Lower lobe of right lung (tissue), 2 donors: Measurements from ENCODE around the gene KLK14. TPM values are rescaled to one million over a fixed set of nuclear protein-coding genes. Genes with fewer than 3 reads are reported as not detected.

ENCODE experiments used
- ATAC-seq, 2 donors: fragments of 200-7000 bp; cut with Tn5 transposase; one replicate each; pipeline ENCODE4 v1.9.1; 2020 to 2022; ENCODE audit warnings: mild to moderate bottlenecking in 2 of 2, moderate library complexity in 2 of 2
- DNase-seq: peaks from one replicate; pipeline ENCODE4 v3.0.0-alpha.2; 2020
- H3K27ac ChIP-seq: fragments of 200-600 bp; one replicate; pipeline ENCODE4 v1.8.0; 2022
- H3K27me3 ChIP-seq: fragments of 200-600 bp; one replicate; pipeline ENCODE4 v1.8.0; 2022; ENCODE audit warnings: low read depth
- H3K36me3 ChIP-seq: fragments of 200-600 bp; one replicate; pipeline ENCODE4 v1.8.0; 2022; ENCODE audit warnings: mild to moderate bottlenecking
- H3K4me1 ChIP-seq: fragments of 200-600 bp; one replicate; pipeline ENCODE4 v1.8.0; 2022
- H3K4me3 ChIP-seq: fragments of 200-600 bp; one replicate; pipeline ENCODE4 v1.8.0; 2022; ENCODE audit warnings: mild to moderate bottlenecking
- H3K9me3 ChIP-seq: fragments of 200-600 bp; one replicate; pipeline ENCODE4 v1.8.0; 2022
- intact Hi-C: fragments of 100-400 bp; cut with DNase I; formaldehyde crosslinking; loops from one replicate; pipeline ENCODE4 v1.11.0; 2022
- total RNA-seq: library from RNA; stranded (reverse); fragmentation: NEBNext Ultra II Directional; extraction: Animal tissue kit (Norgen Biotek cat#: 25700); gene quantifications from one replicate; pipeline ENCODE4 v1.2.1, GENCODE V29; 2021
- TF ChIP-seq, protein P1 (sequence below): fragments of 200-600 bp; IDR thresholded peaks from one replicate; pipeline ENCODE4 v1.8.0; 2022; ENCODE audit warnings: antibody characterized with exemption, mild to moderate bottlenecking
- donor health status: DM: no; HTN: yes; CAD: no; lungs with severe emphysema.

KLK14 gene
- total RNA-seq, 1 donor from 2014 or later, result 0.89 TPM

DNA sequence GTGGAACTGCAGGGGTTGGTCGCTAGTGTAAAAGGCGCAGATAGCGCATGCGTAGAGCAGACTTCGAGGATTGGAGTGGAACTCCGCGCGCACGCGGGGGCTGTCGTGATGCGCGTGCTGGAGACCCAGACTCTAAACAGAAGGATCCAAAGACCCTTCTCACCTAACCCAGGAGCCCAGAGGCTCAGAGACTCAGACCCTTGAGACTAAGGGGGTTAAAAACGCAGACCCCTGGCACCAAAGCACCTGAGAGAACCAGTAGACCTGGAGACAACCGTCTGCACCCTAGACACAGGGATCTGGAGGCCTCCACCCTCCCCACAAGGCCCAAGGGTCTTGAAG lies 26.1 kb upstream of the KLK14 start:
- no peaks in the 10 kb centered on the region for H3K27me3 ChIP-seq
- peaks cover 3% of the 10 kb centered on the region for H3K36me3 ChIP-seq
- ATAC-seq (peak; percentile 63 to 71), DNase-seq (no peak)
- intact Hi-C loops, result no loop called here
- no peaks in the 10 kb centered on the region for H3K9me3 ChIP-seq
- H3K4me3 ChIP-seq, result peak overlapping the region; percentile 81
- TF ChIP-seq, protein P1, sequence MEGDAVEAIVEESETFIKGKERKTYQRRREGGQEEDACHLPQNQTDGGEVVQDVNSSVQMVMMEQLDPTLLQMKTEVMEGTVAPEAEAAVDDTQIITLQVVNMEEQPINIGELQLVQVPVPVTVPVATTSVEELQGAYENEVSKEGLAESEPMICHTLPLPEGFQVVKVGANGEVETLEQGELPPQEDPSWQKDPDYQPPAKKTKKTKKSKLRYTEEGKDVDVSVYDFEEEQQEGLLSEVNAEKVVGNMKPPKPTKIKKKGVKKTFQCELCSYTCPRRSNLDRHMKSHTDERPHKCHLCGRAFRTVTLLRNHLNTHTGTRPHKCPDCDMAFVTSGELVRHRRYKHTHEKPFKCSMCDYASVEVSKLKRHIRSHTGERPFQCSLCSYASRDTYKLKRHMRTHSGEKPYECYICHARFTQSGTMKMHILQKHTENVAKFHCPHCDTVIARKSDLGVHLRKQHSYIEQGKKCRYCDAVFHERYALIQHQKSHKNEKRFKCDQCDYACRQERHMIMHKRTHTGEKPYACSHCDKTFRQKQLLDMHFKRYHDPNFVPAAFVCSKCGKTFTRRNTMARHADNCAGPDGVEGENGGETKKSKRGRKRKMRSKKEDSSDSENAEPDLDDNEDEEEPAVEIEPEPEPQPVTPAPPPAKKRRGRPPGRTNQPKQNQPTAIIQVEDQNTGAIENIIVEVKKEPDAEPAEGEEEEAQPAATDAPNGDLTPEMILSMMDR, result no peak
- peaks cover 17% of the 10 kb centered on the region for H3K4me1 ChIP-seq
- H3K27ac ChIP-seq, result peak overlapping the region; percentile 77

DNA sequence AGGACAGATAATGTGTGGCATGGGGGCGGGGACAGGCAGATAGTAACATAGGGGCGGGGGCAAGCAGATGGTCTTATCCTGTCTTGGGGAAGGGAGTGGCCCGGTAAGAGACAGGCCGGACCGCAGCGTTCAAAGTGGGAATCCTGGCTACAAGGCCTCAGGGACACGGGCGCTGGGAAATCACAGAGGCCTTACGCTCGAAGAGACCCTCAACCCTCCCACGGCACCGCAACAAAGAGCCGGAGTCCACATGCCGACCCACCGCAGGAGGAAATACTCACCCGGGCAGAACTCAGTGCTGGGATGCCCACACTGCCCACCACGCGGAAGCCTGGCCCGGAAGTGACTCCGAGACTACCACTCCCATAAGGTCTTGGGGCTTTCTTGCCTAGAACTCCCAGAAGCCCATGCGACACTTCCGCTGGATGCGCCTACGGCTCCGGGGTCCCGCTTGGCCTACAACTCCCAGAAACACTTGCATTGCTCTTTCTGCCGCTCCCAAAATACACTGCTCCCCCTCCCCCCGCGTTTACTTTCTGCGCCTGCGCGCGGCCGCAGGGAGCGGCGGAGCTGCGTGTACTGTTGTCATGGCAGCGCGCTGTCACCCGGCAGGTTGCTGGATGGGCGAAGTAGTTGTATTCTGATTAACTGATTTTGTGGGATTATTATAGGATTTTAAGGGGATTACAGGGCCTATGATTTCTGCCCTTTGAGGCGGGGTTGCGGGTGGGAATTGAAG lies 25.5 kb upstream of the KLK14 start, which contains the start of gene CTU1:
CTU1 (minus strand) TSS at position 344 of the 739 bp plus-strand sequence. CDS start 3,840 bp downstream, outside the sequence.
- TF ChIP-seq, protein P1, result no peak
- intact Hi-C loops, result no loop called here
- DNase-seq (peak; percentile 99), ATAC-seq (peak; percentile 98 to 99)
- peaks cover 7% of the 10 kb centered on the region for H3K36me3 ChIP-seq
- no peaks in the 10 kb centered on the region for H3K27me3 ChIP-seq
- H3K4me3 ChIP-seq, result peak within 1 kb of the TSS; percentile 81
- H3K4me1 ChIP-seq, result peaks cover 17% of the 10 kb centered on the region
- H3K9me3 ChIP-seq, result no peaks in the 10 kb centered on the region
- peak within 1 kb of the TSS; percentile 77 for H3K27ac ChIP-seq

DNA sequence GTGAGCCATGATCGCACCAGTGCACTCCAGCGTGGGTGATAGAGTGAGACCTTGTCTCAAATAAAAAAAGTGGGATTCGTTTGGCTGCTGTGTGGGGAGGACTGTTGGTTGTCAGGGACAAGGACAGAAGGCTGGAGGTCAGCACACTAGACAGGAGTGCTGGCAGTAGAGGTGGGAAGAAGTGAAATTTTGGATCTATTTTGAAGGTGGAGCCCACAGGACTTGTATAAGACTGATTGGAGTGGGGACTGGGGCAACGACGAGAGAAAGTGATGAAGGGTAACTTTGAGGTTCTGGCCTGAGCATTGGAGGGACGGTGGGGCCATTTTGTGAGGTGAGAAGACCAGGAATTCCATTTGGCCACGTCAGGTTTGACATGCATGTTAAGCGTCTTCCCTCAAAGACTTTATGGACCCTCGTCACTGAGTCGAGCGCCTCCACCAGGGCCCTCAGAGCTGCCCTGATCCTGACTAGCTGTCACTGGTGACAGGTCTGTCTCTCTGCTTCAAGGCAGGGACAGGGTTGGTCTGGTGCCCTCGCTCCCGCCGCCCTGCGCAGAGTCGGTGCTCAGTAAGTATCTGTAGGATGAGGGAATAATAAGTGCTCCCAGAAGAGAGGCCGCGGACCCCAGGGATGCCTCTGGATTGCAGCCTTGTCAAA lies 24.8 kb upstream of the KLK14 start:
- no peaks in the 10 kb centered on the region for H3K9me3 ChIP-seq
- intact Hi-C loops, result no loop called here
- peak overlapping the region; percentile 81 for H3K4me3 ChIP-seq
- ATAC-seq (peak; percentile 0 to 13), DNase-seq (no peak)
- H3K4me1 ChIP-seq, result peaks cover 17% of the 10 kb centered on the region
- no peaks in the 10 kb centered on the region for H3K27me3 ChIP-seq
- H3K27ac ChIP-seq, result peak overlapping the region; percentile 77
- peaks cover 13% of the 10 kb centered on the region for H3K36me3 ChIP-seq
- TF ChIP-seq, protein P1, result no peak

DNA sequence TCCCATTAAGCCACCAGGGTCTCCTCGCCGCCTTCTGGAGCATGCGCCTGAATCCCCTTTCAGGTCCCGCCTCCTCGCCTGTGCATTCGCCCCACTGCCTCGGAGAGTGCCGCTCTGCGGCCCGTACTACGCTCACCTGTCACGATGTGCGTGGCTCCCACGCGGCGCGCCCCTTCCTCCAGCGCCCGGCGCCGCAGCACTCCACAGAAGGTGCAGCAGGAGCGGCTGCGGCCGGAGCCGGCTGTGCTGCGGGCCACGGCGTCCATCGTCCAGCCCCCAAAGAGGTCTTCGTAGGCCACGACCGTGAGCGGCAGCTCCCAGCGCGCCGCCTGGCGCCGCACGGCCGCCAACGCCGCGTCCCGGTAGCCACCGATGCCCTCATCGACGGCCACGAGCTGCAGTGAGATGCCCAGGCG lies 21.2 kb upstream of the KLK14 start:
- intact Hi-C loops, result no loop called here
- H3K27me3 ChIP-seq, result no peaks in the 10 kb centered on the region
- H3K4me3 ChIP-seq, result no peak overlapping the region
- H3K36me3 ChIP-seq, result peaks cover 37% of the 10 kb centered on the region
- H3K4me1 ChIP-seq, result peaks cover 14% of the 10 kb centered on the region
- H3K9me3 ChIP-seq, result no peaks in the 10 kb centered on the region
- TF ChIP-seq, protein P1, result no peak
- DNase-seq (no peak), ATAC-seq (no peak)
- no peak overlapping the region for H3K27ac ChIP-seq

DNA sequence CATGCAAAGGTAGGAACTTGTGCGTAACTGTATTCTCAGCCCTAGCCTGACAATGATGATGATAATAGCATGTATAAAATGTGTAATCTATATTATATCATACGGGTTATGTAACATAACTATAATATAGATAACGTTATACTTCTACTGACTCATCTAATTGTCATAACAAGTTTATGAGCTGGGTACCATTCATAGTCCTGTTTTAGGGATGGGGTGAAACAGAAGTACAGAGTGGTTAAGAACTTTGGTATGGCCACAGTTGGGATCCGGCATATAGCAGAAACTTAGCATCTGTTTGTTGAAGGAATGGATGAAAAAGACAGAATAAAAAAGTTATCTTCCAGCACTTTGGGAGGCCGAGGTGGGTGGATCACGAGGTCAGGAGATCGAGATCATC lies 20.3 kb upstream of the KLK14 start:
- peaks cover 42% of the 10 kb centered on the region for H3K36me3 ChIP-seq
- TF ChIP-seq, protein P1, result no peak
- no peak for DNase-seq
- no peak for ATAC-seq
- no peak overlapping the region for H3K4me3 ChIP-seq
- no peaks in the 10 kb centered on the region for H3K9me3 ChIP-seq
- intact Hi-C loops, result no loop called here
- peaks cover 11% of the 10 kb centered on the region for H3K4me1 ChIP-seq
- H3K27ac ChIP-seq, result no peak overlapping the region
- no peaks in the 10 kb centered on the region for H3K27me3 ChIP-seq
